ENCODE results near the gene POLD4. TPM values are rescaled to one million over a fixed set of nuclear protein-coding genes. Genes with fewer than 3 reads are reported as not detected.

The POLD4 gene
- total and polyA plus RNA-seq, 2 of the 13 experiments (the other 11 are each of a cell fraction or from before 2014, with no cell fraction given), result 10.5 to 27.4 TPM

DNA sequence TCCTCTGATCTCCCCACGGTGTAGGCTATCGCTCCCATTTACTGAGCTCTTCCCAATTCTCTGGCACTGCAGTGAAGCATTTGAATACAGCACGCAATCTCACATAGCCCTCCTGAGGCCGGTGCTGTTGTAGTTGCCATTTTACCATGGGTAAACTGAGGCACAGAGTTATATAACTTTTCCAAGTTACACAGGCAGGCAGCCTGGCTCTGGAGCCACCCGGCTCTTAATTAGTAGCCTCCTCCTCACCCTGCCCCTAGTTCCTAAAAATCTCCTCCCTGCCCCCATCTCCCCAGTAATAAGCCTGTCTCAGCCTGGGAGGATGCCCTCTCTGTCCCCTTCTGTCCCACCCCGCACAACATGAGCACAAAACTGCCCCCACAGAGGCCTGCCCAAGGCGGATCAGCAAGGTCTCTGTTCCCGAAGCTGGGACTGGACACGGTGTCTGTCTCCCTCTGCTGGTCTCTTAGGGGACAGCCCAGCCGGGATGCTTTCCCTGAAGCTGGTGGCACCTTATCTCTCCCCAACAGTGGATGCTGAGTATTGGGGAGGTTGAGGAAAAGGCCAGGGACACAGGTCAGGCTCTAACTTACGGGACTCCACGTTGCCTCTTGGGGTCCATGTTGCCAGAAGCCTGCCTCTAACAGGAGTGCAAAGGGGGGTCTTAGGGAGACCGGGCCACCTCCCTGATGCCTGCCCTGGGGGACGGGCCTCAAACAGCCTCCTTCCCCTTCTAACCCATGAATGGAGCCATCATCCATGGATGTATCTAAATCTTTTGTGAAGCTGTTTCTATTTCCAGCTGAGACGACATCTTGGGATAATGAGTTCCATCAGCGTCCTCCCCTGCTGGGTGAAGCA, 29.2 kb upstream of the POLD4 start (continued):
- TF ChIP-seq, protein P1, sequence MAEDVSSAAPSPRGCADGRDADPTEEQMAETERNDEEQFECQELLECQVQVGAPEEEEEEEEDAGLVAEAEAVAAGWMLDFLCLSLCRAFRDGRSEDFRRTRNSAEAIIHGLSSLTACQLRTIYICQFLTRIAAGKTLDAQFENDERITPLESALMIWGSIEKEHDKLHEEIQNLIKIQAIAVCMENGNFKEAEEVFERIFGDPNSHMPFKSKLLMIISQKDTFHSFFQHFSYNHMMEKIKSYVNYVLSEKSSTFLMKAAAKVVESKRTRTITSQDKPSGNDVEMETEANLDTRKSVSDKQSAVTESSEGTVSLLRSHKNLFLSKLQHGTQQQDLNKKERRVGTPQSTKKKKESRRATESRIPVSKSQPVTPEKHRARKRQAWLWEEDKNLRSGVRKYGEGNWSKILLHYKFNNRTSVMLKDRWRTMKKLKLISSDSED (CRISPR knock-in tag; IDR thresholded peaks at IDR 0.05), result no peak
- TF ChIP-seq SRY (CRISPR knock-in tag; IDR thresholded peaks at IDR 0.05), result no peak
- no peak for TF ChIP-seq MYNN (CRISPR knock-in tag; IDR thresholded peaks at IDR 0.05; ENCODE audit: low read depth)
- 0 out of 2 replicates have a peak, but pooled peaks have one; percentile 32 for TF ChIP-seq SMAD9 (CRISPR knock-in tag; IDR thresholded peaks at IDR 0.05)

DNA sequence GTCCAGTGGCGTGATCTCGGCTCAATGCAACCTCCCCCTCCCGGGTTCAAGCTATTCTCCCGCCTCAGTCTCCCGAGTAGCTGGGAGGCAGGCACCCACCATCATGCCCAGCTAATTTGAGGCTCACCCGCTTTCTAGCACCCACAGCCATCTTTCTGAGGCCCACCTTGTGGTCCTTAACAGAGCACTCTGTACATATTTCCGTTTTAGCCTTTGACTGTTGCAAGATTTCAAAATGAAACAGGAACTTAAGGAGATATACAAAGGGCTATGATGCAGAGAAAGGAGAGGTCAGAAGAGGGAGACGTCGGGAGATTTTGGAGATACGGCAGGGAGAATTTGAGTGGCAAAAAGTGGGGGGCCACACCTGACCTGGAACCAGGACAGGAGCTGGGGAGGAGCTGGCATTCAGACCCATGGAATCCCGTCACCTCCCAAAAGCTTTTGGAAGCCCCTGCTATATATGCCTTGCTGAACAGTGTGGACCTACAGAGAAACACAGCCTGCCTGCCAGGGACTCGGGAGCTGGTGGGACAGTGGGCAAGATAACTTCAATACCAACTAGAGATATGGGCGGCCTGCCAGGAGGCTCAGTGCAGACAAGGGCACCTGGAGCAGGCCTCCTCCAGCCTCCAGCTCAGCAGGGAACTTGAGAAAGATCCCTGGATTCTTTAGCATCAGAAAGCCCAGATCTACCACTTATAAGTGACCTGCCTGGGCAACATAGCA, 28.1 kb upstream of the POLD4 start:
- Histone ChIP-seq H3K4me3 (replicated peaks in 1 of 3; ENCODE audit: insufficient read depth in 1 of 3, low read depth in 2 of 3, low read length in 3 of 3) (no peak overlapping the region), H3K79me2 (ENCODE audit: insufficient read depth, low read length) (no peaks in the 10 kb centered on the region), H3K9ac (ENCODE audit: insufficient read depth, low read depth, low read length) (no peak overlapping the region), H2AFZ (ENCODE audit: low read length) (no peak overlapping the region), H4K20me1 (ENCODE audit: insufficient read depth, low read length) (no peaks in the 10 kb centered on the region), H3K4me2 (ENCODE audit: low read depth, low read length) (peak overlapping the region; percentile 34; the same call in 1 of the 2 replicates), H3K27me3 (ENCODE audit: control insufficient read depth in 1 of 2, insufficient read depth in 2 of 2, low read length in 2 of 2) (peaks cover 2 to 34% of the 10 kb centered on the region in 2 experiments; a peak in 2 of 5 replicates), H3K4me1 (ENCODE audit: insufficient read depth, low read length) (peaks cover 30% of the 10 kb centered on the region), H3K36me3 (replicated peaks in 1 of 2; ENCODE audit: control insufficient read depth in 1 of 2, insufficient read depth in 2 of 2, low read length in 2 of 2) (no peaks in the 10 kb centered on the region), H3K27ac (ENCODE audit: extremely low read length, insufficient read depth, low read length) (no peak overlapping the region), H3K9me3 (ENCODE audit: low read length) (no peaks in the 10 kb centered on the region)
- BruUV-seq (replicated peaks), result no TSS peak
- ChIA-PET CTCF (ENCODE audit: low intra/inter-chr PET ratio, low total read pairs) (interaction anchor here (1.6 to 2.3 kb wide), 3 partner anchors 25 to 31 kb away, joined by 6 to 45 read pairs (median 25); partner anchors contain the start of gene POLD4), POLR2A (interaction anchor here (0.8 to 18.5 kb wide), 4 partner anchors 8 to 64 kb away, joined by 3 to 365 read pairs (median 3); partner anchors contain the start of genes CLCF1 and POLD4)
- intact Hi-C loops (cut with micrococcal nuclease; ENCODE audit: unreplicated experiment), result loop anchor here (10.0 kb wide), 1 partner anchor 137 kb away; no protein-coding TSS in a partner anchor
- no peak for FAIRE-seq
- in situ Hi-C loops (cut with HindIII; ENCODE audit: extremely low pct_ligation_motif_present, low pct_unique_long_range_greater_than_20kb), result loop anchor here (5.0 kb wide), 1 partner anchor 119 kb away; no protein-coding TSS in a partner anchor
- no peak for DNase-seq (ENCODE audit: low spot score)
- whole genome bisulfite sequencing (ENCODE audit: low lambda C conversion rate), result 27% methylated on average over 11 of the region's 13 CpGs
- no peak for ATAC-seq
- no peak for TF ChIP-seq ZNF30 (CRISPR knock-in tag; IDR thresholded peaks at IDR 0.05)
- TF ChIP-seq ZNF33B (CRISPR knock-in tag; IDR thresholded peaks at IDR 0.05), result no peak
- TF ChIP-seq ZIK1 (CRISPR knock-in tag; IDR thresholded peaks at IDR 0.05; ENCODE audit: borderline replicate concordance, low read depth), result no peak
- no peak for TF ChIP-seq FOXM1 (CRISPR knock-in tag; IDR thresholded peaks at IDR 0.05)
- TF ChIP-seq ZNF343 (CRISPR knock-in tag; IDR thresholded peaks at IDR 0.05), result no peak
- no peak for TF ChIP-seq ZNF674 (CRISPR knock-in tag; IDR thresholded peaks at IDR 0.05; ENCODE audit: low read depth)
- TF ChIP-seq, protein P2, sequence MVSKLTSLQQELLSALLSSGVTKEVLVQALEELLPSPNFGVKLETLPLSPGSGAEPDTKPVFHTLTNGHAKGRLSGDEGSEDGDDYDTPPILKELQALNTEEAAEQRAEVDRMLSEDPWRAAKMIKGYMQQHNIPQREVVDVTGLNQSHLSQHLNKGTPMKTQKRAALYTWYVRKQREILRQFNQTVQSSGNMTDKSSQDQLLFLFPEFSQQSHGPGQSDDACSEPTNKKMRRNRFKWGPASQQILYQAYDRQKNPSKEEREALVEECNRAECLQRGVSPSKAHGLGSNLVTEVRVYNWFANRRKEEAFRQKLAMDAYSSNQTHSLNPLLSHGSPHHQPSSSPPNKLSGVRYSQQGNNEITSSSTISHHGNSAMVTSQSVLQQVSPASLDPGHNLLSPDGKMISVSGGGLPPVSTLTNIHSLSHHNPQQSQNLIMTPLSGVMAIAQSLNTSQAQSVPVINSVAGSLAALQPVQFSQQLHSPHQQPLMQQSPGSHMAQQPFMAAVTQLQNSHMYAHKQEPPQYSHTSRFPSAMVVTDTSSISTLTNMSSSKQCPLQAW (CRISPR knock-in tag; IDR thresholded peaks at IDR 0.05), result no peak
- TF ChIP-seq NPAS2 (CRISPR knock-in tag; IDR thresholded peaks at IDR 0.05; ENCODE audit: borderline replicate concordance), result no peak
- no peak for TF ChIP-seq RAD21 (CRISPR knock-in tag; IDR thresholded peaks at IDR 0.05)
- no peak for TF ChIP-seq SOX6 (IDR thresholded peaks at IDR 0.05)
- TF ChIP-seq SOX6 (CRISPR knock-in tag; IDR thresholded peaks at IDR 0.05), result no peak
